Pulmonary artery endothelial cell (primary cell): ENCODE results near the gene PTS. TPM values are rescaled to one million over a fixed set of nuclear protein-coding genes. Genes with fewer than 3 reads are reported as not detected.
"Not testable (repeated sequence)": the region's sequence is repeated elsewhere in the genome, so short reads cannot be mapped to it uniquely, and the experiment has no call there.

Experiments
- DNase-seq: peaks from one replicate; pipeline ENCODE4 v3.0.0-alpha.2; 2011; ENCODE audit warnings: low read depth, low spot score
- total RNA-seq: library from RNA; depleted of rRNA; stranded (reverse); fragments of >200 nt; gene quantifications from 2 replicates; pipeline ENCODE4 v1.2.3, GENCODE V29; 2014

PTS gene
- total RNA-seq: 26.5 and 39.1 TPM in 2 replicates

DNA sequence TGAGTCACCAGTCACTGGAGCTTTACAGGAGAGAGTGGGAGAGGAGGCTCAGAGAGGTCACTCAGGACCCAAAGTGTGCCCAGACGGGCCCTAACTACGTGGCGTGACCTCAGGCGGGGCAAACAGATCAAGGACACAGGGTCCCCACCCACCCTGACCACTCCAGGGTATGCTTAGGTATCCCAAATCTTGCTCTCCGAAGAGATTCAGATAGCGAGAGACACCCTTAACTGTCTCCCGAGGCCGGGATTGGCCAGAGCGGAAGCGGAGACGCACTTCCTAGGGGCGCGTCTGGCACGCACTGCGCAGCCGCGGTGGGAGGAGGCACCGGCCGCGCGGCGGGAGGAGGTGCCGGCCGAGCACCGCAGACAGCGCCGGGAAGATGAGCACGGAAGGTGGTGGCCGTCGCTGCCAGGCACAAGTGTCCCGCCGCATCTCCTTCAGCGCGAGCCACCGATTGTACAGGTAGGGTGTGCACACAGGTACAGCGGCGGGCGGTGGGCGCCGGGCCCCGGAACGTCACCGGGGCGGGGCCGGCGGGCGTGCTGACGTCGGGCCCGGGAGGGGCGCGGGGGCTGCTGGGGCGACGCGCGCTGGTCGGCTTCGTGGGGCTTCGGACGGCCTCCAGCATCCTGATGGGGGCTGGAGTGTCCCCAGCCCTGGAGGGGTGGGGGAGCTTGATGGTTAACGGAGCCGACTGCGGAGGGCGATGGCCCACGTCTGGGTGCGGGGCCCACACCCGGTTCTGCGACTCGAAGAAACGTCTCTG is at the start of gene PTS:
Gene PTS, plus strand, starts transcription at position 367 of the 769 bp plus-strand sequence. Its CDS starts 16 bp downstream, at position 383.
- DNase-seq: peak; percentile 51

DNA sequence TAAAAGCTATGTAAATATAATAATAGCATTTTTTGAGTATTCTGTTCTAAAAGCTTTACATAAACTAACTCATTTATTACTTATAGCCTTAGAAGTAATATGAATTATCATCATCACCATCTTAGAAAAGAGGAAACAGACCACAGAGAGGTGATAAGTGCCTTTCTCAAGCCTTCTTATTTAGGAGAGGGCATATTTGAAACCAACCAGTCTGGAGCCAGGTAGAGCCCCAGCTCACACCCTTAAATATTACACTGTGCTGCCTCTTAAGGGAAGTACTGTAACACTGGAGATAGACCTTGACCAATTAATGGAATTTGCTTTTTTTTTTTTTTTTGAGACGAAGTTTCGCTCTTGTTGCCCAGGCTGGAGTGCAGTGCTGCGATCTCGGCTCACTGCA is 48.6 kb upstream of the PTS start:
- no peak for DNase-seq

DNA sequence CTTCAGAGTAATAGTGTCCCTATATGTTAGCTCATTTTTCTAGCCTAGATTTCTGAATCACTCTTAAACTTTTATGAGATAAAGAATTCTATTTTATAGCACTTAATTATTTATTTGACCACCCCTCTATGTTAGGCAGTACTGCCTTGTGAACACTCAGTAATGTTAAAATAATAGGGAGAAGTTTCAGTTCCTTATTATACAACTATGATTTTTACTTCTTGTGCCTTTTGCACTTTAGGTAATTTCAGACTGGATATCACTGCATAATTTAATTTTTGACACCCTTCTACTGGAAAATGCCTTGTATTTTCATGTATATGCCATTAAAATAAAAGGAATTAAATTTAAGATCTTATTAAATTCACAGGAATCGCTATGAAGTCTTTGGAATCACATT is 47.8 kb upstream of the PTS start:
- DNase-seq: no peak

DNA sequence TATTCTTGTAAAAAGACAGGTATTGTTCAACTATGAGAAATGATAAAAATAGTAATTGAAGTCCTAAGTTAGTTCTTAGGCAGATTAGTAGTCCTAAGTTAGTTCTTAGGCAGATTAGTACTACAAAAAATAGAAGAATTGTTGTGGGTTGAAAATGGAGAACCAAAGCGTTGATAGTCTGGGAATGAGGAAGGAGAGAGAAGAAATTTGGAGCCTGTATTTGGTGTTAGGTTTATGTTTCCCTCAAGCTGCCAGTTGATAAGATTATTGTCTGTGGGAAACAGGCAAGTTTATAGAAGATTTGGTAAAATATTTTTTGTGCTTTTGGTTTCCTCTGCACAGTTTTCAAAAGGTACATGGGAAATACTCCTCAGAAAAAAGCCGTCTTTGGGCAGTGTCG is 47.3 kb upstream of the PTS start:
- DNase-seq: no peak

DNA sequence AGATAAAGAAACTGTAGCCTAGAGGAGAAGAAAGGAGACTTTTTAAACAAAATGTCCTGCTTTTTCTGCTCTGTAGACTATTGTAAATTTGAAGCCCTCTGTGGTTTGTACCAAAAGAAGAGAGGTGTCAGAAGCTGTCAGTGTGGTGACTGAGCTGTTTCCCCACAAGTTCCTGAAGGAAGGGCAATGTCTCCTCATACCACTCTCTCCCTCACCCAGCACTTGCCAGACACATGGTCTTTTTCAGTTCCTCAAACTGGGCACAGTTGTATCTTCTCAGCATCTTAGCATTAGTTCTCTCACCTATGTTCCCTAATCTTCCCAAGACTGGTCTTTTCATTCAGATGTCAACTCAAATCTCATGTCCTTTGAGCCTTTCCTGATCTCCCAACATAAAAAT is 46.6 kb upstream of the PTS start:
- no peak for DNase-seq

DNA sequence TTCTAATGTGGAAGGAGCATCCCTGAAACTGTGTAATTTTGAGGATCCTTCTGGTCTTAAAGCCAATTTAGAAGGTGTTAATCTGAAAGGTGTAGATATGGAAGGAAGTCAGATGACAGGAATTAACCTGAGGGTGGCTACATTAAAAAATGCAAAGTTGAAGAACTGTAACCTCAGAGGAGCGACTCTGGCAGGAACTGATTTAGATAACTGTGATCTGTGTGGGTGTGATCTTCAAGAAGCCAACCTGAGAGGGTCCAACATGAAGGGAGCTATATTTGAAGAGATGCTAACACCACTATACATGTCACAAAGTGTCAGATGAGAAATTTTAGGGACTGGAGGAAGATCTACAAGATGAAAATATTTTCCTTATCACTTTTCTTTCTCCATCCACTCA is 43.4 kb upstream of the PTS start:
- DNase-seq: no peak

DNA sequence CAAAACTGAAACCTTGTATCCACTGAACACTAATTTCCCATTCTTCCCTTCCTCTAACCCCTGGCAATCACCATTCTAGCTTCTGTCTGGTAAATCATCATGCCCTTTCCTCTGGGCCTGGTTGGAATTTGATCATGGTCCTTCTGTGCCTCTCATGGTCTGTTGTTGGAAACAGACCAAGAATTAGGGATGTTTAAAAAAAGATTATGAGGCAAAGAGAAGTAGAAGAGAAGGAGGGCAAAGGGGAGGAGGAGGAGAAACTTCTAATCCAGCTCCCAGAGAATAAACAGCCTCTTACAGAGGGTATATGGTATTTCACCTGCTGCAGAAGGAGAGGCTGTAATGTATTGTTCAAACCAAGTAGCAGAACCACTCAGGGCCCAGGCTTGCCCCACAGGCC is 40.3 kb upstream of the PTS start:
- DNase-seq: no peak

DNA sequence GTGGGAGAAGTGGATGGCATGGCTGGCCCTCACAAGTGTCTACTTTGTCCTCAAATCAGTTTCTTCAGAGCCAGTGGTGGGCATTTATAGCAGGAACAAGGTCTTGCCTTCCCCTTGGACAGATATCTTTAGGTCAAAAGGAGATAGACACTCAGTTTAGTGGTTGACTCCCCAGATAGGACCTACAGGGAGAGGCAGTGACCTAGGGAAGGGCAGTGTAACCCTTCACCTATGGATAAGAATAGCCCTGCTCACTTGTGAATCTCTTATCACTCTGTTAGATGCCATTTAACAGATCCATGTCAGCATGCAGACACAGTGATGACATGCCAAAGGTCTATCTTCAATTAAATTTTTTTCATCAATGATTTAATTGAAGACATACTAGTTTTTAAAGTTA is 39.9 kb upstream of the PTS start:
- DNase-seq: no peak

DNA sequence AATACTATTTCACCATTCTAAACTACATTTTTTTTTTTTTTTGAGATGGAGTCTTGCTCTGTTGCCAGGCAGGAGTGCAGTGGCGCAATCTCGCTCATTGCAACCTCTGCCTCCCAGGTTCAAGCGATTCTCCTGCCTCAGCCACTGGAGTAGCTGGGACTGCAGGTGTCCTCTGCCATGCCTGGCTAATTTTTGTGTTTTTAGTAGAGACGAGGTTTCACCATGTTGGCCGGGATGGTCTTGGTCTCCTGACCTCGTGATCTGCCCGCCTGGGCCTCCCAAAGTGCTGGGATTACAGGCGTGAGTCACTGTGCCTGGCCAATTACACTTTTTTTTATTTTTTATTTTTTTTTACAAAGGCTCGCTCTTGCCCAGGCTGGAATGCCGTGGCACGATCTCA is 31.1 kb upstream of the PTS start:
- not testable (repeated sequence) for DNase-seq

DNA sequence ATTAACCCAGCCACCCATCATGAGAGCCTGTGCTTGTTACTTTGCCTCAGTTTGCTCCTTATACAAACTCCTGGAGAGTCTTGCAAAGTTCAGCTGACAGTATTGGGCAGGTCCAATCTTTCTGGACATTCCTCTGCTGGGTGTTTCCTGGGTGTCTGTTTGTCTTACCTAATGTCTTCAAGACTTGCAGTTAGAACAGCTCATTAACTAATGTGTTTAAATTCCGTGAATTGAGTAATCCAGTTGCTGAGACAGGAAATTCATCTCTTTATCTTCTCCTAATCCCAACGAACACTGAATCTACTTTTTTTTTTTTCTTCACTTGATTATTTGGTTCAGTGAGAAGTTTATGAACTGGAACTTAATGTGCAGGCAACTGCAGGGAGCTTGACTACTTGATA is 30.3 kb upstream of the PTS start:
- no peak for DNase-seq

DNA sequence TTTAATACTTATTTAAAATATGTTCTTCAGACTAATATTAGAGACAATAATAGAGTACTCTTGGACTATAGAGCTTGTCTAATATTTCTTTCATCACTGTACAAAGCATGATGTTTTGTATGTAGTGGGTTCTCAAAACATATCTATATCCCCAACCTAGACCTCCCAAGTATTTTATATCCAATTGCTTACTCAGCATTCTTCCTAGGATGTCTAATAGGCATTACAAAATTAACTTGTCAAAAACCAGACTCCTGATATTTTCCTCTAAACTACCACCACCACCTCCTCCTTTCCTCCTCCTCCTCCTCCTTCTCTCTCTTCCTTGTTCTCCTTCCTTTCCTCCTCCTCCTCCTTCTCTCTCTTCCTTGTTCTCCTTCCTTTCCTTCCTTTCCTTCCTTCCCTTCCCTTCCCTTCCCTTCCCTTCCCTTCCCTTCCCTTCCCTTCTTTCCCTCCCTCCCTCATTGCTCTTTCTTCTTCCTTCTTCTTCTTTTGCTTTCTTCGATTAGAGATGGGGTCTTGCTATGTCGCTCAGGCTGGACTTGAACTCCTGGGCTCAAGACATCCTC is 29.6 kb upstream of the PTS start:
- DNase-seq: no peak

DNA sequence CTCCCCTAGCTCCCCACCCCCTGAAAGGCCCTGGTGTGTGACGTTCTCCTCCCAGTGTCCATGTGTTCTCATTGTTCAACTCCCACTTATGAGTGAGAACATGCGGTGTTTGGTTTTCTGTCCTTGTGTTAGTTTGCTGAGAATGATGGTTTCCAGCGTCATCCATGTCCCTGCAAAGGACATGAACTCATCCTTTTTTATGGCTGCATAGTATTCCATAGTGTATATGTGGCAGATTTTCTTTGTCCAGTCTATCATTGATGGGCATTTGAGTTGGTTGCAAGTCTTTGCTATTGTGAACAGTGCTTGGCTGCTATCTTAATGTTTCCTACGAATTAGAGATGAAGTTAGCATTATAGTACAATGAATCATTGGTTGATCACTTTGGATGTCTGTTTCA is 27.1 kb upstream of the PTS start:
- not testable (repeated sequence) for DNase-seq

DNA sequence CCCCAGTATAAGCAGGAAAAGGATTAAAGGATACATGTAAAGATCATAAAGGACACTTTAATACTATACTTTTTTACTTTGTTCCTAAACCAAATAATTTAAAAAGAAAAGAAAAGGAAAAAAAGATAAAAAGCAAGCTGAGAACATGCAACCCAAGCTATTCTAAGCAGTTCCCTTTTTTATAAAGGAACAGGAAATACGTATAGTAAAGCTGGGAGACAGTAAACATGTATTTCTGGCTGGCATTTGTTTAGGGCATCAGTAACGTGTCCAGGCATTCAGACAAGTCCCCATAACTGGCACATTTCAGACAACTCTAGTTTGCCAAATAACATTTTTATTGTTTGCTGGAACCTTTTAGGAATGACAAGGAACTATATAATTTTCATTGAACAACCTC is 26.0 kb upstream of the PTS start:
- no peak for DNase-seq

DNA sequence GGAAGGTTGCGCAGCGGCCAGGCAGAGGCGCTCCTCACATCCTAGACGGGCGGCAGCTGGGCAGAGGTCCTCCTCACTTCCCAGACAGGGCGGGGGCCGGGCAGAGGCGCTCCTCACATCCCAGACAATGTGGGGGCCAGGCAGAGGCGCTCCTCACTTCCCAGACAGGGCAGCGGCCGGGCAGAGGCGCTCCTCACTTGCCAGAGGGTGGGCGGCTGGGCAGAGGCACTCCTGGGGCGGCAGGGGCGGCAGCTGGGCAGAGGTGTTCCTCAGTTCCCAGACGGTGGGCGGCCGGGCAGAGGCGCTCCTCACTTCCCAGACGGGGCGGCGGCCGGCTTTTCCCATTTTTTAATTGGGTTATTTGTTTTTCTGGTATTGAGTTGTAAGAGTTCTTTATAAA is 20.2 kb upstream of the PTS start:
- no peak for DNase-seq

DNA sequence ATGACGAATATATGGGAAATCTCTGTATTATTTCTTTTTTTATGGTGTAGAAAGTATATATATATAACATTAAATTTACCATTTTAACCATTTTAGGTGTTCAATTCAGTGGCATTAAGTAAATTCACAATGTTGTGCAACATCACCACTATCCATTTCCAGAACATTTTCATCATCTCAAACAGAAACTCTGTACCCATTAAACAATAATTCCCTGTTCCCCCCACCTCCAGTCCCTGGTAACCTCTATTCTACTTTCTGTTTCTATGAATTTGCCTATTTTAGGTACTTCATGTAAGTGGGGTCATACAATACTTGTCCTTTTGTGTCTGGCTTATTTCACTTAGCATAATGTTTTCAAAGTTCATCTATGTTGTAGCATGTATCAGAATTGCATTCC is 15.3 kb upstream of the PTS start:
- no peak for DNase-seq

DNA sequence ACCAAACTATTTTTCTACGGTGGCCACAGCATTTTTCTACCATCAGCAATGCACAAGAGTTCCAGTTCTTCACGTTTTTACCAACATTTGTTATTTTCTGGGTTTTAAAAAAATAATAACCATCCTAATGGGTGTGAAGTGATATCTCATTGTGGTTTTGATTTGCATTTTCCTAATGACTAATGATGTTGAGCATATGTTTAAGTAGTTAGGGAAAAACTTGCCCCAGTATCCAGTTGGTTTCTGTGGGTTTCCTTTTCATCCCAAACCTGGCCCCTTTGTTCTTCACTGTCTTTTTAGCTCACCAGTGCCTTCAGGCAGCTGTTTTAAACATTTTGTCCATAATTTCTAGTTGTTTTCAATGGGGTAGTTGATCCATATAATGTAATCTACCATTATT is 14.7 kb upstream of the PTS start:
- DNase-seq: no peak

DNA sequence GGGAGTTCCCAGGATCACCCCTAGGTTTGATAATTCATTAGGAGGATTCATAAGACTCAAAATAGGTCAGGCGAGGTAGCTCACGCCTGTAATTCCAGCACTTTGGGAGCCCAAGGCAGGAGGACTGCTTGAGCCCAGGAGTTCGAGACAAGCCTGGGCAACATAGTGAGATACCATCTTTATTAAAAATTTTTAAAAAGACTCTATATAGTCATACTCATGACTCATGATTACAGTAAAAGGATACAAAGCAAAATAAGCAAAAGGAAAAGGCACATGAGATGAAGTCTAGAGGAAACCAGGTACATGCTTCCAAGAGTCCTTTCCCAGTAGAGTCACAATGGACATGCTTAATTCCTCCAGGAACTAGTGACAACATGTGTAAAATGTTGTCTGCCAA is 13.9 kb upstream of the PTS start:
- no peak for DNase-seq

DNA sequence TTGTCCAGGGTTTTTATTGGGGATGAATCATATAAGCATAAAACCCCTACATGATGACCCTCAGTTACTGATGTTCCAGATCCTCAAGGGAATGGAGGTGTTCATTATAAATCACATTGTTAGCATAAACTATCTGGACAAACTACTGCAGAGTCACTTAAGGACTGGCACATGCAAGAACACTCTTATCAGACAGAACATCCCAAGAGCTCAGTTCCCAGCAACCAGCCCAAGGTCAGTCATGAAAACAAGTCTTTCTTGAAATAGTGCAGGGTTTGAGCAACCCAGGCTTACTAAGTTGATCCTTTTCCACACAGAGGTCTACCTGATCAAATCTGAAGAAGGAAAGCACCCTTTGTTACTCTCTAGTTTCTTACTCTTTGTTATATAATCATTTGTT is 13.5 kb upstream of the PTS start:
- no peak for DNase-seq

DNA sequence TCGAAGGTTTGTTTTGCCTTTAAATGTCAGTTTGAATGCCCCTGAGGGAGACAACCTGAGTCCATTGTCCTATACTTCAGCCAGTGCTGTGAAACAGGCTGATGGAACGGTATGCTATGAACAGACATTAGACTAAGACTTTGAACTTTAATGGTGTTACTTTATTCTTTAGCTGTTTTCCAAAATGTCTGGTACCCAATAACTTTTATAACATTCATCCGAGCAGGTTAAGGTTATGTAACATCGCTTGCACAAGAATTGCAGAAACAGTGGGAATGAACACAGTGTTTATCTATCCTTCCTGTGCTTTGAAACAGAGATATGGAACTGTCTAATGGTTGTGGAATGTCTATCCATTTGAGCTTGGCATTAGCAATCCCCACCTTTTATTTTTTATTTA is 12.5 kb upstream of the PTS start:
- no peak for DNase-seq

DNA sequence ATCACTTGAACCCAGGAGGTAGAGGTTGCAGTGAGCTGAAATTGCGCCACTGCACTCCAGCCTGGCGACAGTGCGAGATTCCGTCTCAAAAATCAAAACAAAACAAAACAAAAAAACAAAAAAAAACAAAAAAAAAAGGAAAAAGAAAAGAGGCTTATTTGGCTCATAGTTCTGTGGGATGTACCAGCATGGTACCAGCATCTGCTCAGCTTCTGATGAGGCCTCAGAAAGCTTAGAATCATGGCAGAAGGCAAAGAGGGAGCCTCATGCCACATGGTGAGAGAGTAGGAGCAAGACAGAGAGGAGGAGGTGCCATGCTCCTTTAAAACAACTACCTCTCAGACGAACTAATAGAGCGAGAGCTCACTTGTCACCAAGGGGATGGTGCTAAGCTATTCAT is 10.6 kb upstream of the PTS start:
- no peak for DNase-seq

DNA sequence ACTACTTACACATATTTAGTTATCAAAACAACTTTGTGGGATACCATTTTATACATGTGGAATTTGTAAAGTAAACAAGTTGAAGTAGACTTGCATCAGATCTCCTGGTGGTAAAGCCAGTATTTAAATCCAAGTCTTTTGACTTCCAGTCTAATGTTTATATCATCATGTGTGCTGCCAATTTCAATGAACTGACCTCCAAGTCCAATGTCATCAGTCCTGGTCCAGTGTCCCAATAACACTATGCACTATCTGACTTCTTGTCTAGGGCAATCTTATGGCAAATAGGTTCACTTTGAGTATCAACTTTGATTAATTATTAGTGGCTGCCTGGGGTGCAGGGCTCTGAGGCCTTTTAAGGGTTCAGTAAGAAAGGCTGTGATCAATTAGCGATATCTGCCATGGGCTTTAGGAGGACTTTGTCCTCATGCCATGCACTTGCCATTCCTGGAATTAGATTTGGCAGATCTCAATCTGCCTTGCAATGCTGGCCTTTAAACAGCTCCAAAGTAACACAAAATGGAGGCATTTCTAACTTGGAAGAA is 9.6 kb upstream of the PTS start:
- DNase-seq: no peak

DNA sequence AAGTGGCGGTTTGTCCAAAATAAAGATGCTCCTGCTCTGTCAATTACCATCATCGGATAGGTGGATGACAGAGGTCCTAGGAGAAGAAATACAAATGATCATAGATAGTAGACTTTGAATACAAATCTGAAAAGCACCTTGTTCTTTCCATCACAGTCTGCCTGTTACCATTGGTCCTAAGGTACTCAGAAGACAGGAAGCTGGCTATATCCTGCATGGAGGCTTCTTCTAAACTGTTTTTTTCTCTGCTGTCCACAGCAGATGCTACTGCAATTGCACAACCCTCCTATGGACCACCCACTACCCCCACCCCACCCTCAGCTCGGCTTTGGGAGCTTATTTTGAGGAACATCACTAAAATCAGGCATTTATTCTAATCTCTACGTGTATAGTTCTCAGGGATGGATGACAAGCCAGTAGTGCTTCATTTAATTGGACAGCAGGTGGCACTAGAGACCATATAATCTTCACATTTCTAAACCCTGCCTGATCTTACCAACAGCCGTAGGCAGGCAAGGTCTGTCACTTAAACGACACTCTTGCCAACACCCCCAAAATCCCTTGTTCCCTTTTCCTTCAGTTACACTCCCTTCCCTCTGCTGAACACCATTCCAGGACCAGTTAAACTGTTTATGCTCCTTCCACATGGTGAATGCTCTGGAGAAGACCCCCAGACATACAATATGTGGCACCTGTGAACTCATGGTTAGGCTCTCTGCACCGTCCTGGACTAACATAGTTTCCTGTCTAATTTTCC is 6.6 kb upstream of the PTS start:
- DNase-seq: peak; percentile 58
